B cell (primary cell): ENCODE measurements around the gene FARP1. TPM values are rescaled to one million over a fixed set of nuclear protein-coding genes. Genes with fewer than 3 reads are reported as not detected.

Source experiments
- ATAC-seq: fragments of 200-7000 bp; cut with Tn5 transposase; one replicate; pipeline ENCODE4 v1.10.0; 2021; ENCODE audit warnings: low read depth, mild to moderate bottlenecking, moderate number of reproducible peaks, moderate library complexity
- CTCF ChIA-PET: fragments of 350-600 bp; sonication (Branson Sonifier 250); formaldehyde crosslinking; loops from one replicate; lab custom pipeline; 2021; ENCODE audit warnings: antibody characterized with exemption, inconsistent platforms; lab: Charles Lee
- POLR2A ChIA-PET: fragments of 350-600 bp; sonication (Branson Sonifier 250); formaldehyde crosslinking; loops from one replicate; lab custom pipeline; 2021; ENCODE audit warnings: antibody characterized with exemption; lab: Charles Lee
- DNase-seq: peaks from one replicate; pipeline ENCODE4 v3.0.0; 2013
- H2AFZ ChIP-seq: 2 replicates; pipeline ENCODE4 v1.6.1; 2012; ENCODE audit warnings: mild to moderate bottlenecking, low read depth, low read length; ENCODE audit not compliant: insufficient read depth, poor library complexity, severe bottlenecking
- H3K27ac ChIP-seq, 2 donors: 1 replicate in 1 of 2; 2 replicates in 1 of 2; pipeline ENCODE4 v1.5.1; 2012 to 2013; ENCODE audit warnings: low read length in 2 of 2, mild to moderate bottlenecking in 2 of 2, moderate library complexity in 1 of 2
- H3K27me3 ChIP-seq, 4 experiments: fragments of 200-600 bp in 1 of 4; sonication (generic) in 1 of 4; replicated peaks in 1 of 4; 1 replicate in 2 of 4; 2 replicates in 2 of 4; pipeline versions ENCODE4 v1.6.1 to v1.7.0; 2013 to 2016; ENCODE audit warnings: low read length in 3 of 4, mild to moderate bottlenecking in 2 of 4, mixed read lengths in 1 of 4, moderate library complexity in 1 of 4; ENCODE audit not compliant: insufficient read depth in 4 of 4, control insufficient read depth in 3 of 4; ENCODE audit errors: control extremely low read depth in 1 of 4
- H3K36me3 ChIP-seq, 2 experiments: replicated peaks in 1 of 2; 1 replicate in 1 of 2; 2 replicates in 1 of 2; pipeline versions ENCODE4 v1.6.1 to v1.7.1; 2013; ENCODE audit warnings: low read length in 1 of 2; ENCODE audit not compliant: insufficient read depth in 2 of 2, control insufficient read depth in 1 of 2; ENCODE audit errors: control extremely low read depth in 1 of 2, extremely low read depth in 1 of 2
- H3K4me1 ChIP-seq, 2 donors: fragments of 200-600 bp in 1 of 2; sonication (generic) in 1 of 2; 1 replicate in 1 of 2; 2 replicates in 1 of 2; pipeline versions ENCODE4 v1.5.1 to v1.6.1; 2013 to 2017; ENCODE audit warnings: low read length in 2 of 2; ENCODE audit not compliant: control insufficient read depth in 2 of 2, insufficient read depth in 2 of 2
- H3K4me2 ChIP-seq: replicated peaks from 2 replicates; pipeline ENCODE3; 2012; ENCODE audit warnings: mild to moderate bottlenecking, low read depth, low read length; ENCODE audit not compliant: poor library complexity, severe bottlenecking
- H3K4me3 ChIP-seq, 5 experiments: fragments of 200-600 bp in 1 of 5; sonication (generic) in 1 of 5; 1 replicate in 3 of 5; 2 replicates in 2 of 5; pipeline versions ENCODE4 v1.5.1 to v1.7.0; 2011 to 2016; ENCODE audit warnings: low read length in 4 of 5, mild to moderate bottlenecking in 4 of 5, low read depth in 2 of 5, control low read depth in 1 of 5, moderate library complexity in 1 of 5; ENCODE audit not compliant: insufficient read depth in 1 of 5; ENCODE audit errors: control extremely low read depth in 1 of 5, extremely low read depth in 1 of 5
- H3K79me2 ChIP-seq: fragments of 200-600 bp; sonication (generic); one replicate; pipeline ENCODE4 v1.6.0; 2016; ENCODE audit warnings: low read length; ENCODE audit not compliant: control insufficient read depth, insufficient read depth
- H3K9ac ChIP-seq: fragments of 200-600 bp; sonication (generic); 2 replicates; pipeline ENCODE4 v1.6.1; 2017; ENCODE audit warnings: mild to moderate bottlenecking, low read length, moderate library complexity
- H3K9me3 ChIP-seq, 3 donors: one replicate each; pipeline versions ENCODE4 v1.6.1 to v1.7.1; 2013; ENCODE audit warnings: low read length in 2 of 3; ENCODE audit not compliant: control insufficient read depth in 2 of 3, insufficient read depth in 1 of 3; ENCODE audit errors: control extremely low read depth in 1 of 3
- H4K20me1 ChIP-seq: 2 replicates; pipeline ENCODE4 v1.6.0; 2012; ENCODE audit warnings: mild to moderate bottlenecking, low read length; ENCODE audit not compliant: insufficient read depth, control insufficient read depth, poor library complexity, severe bottlenecking
- H3K27ac Mint-ChIP-seq: one replicate; pipeline ENCODE4 v1.8.0; 2021; ENCODE audit warnings: mixed read lengths
- H3K27me3 Mint-ChIP-seq: one replicate; pipeline ENCODE4 v1.8.0; 2021; ENCODE audit warnings: mixed read lengths
- H3K4me1 Mint-ChIP-seq: one replicate; pipeline ENCODE4 v1.8.0; 2021; ENCODE audit warnings: mixed read lengths
- H3K4me3 Mint-ChIP-seq: one replicate; pipeline ENCODE4 v1.8.0; 2021; ENCODE audit warnings: mixed read lengths
- H3K9me3 Mint-ChIP-seq: one replicate; pipeline ENCODE4 v1.8.0; 2022; ENCODE audit warnings: mixed read lengths; ENCODE audit not compliant: insufficient read depth
- EZH2 ChIP-seq: IDR thresholded peaks from 2 replicates; pipeline ENCODE4 v1.6.1; 2012; ENCODE audit warnings: borderline replicate concordance, low read depth, mild to moderate bottlenecking, moderate library complexity, low read length; ENCODE audit not compliant: insufficient read depth, poor library complexity, severe bottlenecking
- WGBS: methylation state at CpG from one replicate; pipeline ENCODE4 v1.1.5; 2013; ENCODE audit warnings: missing lambda C conversion rate; ENCODE audit not compliant: insufficient coverage; 5-methylcytosine and 5-hydroxymethylcytosine counted together
- intact Hi-C: fragments of 100-400 bp; cut with micrococcal nuclease; formaldehyde crosslinking; loops from one replicate; pipeline ENCODE4 v1.10.0; 2022
- polyA plus RNA-seq: library from polyadenylated mRNA; depleted of rRNA; stranded (reverse); fragments of >200 nt; gene quantifications from 2 replicates; pipeline ENCODE4 v1.2.3, GENCODE V29; 2012
- total RNA-seq, 2 donors: library from RNA; stranded (reverse); fragments of 120-200 nt in 1 of 2; gene quantifications; 1 replicate in 1 of 2; 2 replicates in 1 of 2; pipeline versions ENCODE4 v1.2.3 to v1.2.4, GENCODE V29; 2013 to 2022
- TF ChIP-seq, protein P1 (sequence below): fragments of 200-600 bp; IDR thresholded peaks from one replicate; pipeline ENCODE4 v1.8.0; 2022; ENCODE audit warnings: antibody characterized with exemption, mild to moderate bottlenecking

FARP1 gene
- total and polyA plus RNA-seq, 2 donors (not counting 1 experiment from before 2014, with no cell fraction given) = 0.15 to 1.5 TPM

DNA sequence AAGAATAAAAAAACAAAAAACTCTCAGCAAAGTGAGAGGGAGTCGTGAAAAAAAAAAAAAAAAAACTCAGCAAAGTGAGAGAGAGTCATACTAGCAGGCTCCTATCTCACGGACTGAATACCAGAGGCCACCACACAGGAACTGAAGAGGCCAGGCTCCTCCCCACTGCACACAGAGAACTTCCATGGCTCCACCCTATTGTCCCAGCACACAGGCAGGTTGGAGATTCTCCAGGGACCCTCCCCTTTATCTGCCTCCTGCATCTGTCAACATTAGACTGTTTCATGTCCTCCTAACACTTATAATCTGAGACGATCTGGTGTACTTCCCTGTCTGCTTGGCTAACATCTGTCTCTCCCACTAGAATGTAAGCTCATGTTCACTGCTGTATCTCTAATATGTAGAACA is 37.0 kb upstream of the FARP1 start:
- TF ChIP-seq EZH2 = no peak
- TF ChIP-seq, protein P1, sequence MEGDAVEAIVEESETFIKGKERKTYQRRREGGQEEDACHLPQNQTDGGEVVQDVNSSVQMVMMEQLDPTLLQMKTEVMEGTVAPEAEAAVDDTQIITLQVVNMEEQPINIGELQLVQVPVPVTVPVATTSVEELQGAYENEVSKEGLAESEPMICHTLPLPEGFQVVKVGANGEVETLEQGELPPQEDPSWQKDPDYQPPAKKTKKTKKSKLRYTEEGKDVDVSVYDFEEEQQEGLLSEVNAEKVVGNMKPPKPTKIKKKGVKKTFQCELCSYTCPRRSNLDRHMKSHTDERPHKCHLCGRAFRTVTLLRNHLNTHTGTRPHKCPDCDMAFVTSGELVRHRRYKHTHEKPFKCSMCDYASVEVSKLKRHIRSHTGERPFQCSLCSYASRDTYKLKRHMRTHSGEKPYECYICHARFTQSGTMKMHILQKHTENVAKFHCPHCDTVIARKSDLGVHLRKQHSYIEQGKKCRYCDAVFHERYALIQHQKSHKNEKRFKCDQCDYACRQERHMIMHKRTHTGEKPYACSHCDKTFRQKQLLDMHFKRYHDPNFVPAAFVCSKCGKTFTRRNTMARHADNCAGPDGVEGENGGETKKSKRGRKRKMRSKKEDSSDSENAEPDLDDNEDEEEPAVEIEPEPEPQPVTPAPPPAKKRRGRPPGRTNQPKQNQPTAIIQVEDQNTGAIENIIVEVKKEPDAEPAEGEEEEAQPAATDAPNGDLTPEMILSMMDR = no peak
- H3K4me1 ChIP-seq = no peaks in the 10 kb centered on the region
- no peak for ATAC-seq
- H3K4me1 Mint-ChIP-seq = no peaks in the 10 kb centered on the region
- no peaks in the 10 kb centered on the region for H3K79me2 ChIP-seq
- H3K9ac ChIP-seq = no peak overlapping the region
- DNase-seq = no peak
- no peaks in the 10 kb centered on the region for H3K27me3 Mint-ChIP-seq
- no peaks in the 10 kb centered on the region for H4K20me1 ChIP-seq
- WGBS = 43% methylated on average over 2 of the region's 3 CpGs
- no peak overlapping the region for H3K4me3 Mint-ChIP-seq
- H2AFZ ChIP-seq = no peak overlapping the region
- H3K27me3 ChIP-seq = no peaks in the 10 kb centered on the region
- intact Hi-C loops = no loop called here
- CTCF ChIA-PET = no interaction called here
- peaks cover 0 to 5% (median 0%) of the 10 kb centered on the region in 3 donors for H3K9me3 ChIP-seq
- POLR2A ChIA-PET = no interaction called here
- no peak overlapping the region for H3K27ac Mint-ChIP-seq
- no peaks in the 10 kb centered on the region for H3K36me3 ChIP-seq
- no peaks in the 10 kb centered on the region for H3K9me3 Mint-ChIP-seq
- H3K4me2 ChIP-seq = no peak overlapping the region
- no peak overlapping the region for H3K4me3 ChIP-seq
- no peak overlapping the region for H3K27ac ChIP-seq

DNA sequence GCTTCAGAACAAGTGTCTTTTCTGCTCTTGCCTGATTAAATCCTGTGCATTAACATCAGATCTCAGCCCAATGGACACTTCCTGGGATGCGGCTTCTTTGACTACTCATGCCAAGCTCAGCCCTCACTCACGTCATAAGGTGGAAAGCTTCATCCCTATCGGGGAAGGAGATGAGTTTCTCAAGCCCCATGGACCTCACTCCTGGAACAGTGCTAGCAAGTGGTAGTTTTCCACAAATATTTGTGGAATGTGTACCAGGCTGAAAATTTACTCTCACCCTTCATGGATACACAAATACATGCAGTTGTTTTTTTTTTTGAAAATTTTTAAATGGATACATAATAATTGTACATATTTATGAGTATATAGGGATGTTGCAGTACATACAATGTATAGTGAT is 34.6 kb upstream of the FARP1 start:
- Histone ChIP-seq H3K4me2 (no peak overlapping the region), H3K79me2 (no peaks in the 10 kb centered on the region), H3K27ac (no peak overlapping the region), H3K4me1 (no peaks in the 10 kb centered on the region), H3K36me3 (no peaks in the 10 kb centered on the region), H3K9me3 (peaks cover 0 to 5% (median 0%) of the 10 kb centered on the region in 3 donors), H4K20me1 (no peaks in the 10 kb centered on the region), H3K27me3 (no peaks in the 10 kb centered on the region), H3K9ac (no peak overlapping the region), H2AFZ (no peak overlapping the region), H3K4me3 (no peak overlapping the region)
- ChIA-PET POLR2A (no interaction called here), CTCF (no interaction called here)
- Mint-ChIP-seq H3K27ac (no peak overlapping the region), H3K4me1 (no peaks in the 10 kb centered on the region), H3K9me3 (no peaks in the 10 kb centered on the region), H3K27me3 (peaks cover 2% of the 10 kb centered on the region), H3K4me3 (no peak overlapping the region)
- DNase-seq (no peak), ATAC-seq (no peak)
- WGBS = 100% methylated on average over 1 of the region's 3 CpGs
- intact Hi-C loops = no loop called here
- TF ChIP-seq, protein P1 = no peak
- TF ChIP-seq EZH2 = no peak
